Medulla oblongata (tissue), 1 donor: Measurements from ENCODE around the gene ID2.
"Not testable (repeated sequence)": the region's sequence is repeated elsewhere in the genome, so short reads cannot be mapped to it uniquely, and the experiment has no call there.

Source experiments
- DNase-seq: peaks from one replicate; pipeline ENCODE4 v3.0.0-alpha.2; 2015; ENCODE audit errors: extremely low spot score

Gene ID2

DNA sequence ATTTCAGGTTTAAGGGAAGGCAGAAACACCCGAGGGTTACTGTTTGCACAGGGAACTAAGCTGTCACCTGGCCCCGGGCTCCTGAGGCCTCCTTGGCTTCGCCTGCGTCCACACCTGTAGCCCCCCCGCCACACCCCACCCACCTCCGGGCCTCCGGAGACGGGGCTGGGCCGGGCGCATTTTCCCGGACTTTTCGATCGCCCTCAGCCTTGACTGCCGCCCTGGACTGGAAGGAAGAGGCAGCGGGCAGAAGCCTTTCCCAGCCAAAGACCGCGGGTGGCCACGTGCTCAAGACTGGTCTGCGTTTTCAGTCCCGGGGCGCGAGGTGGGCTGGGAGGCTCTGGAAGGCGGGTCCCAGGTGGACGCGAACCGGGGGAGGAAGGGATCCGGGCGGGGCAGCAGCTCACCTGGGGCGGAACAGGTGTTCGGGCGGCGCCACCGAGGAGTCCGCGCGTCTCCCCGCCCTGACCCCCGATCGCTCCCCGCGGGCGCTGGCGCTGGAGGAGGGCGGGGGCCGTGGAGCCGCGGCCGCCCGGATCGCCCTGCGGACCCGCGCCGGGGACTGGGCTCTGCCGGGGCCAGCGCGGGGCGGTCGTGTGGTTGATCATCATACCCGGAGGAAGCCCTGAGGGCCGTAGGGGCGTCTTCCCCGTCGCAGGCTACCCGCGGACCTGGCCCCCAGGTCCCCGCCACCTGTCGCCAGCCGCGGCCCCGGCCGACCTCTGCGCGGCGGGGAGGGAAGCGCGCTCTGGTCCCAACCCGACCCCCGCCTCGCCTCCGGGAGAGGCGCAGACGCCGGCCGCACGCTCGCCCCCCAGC is 3.2 kb downstream of the ID2 start:
- peak; percentile 59 for DNase-seq

- DNase-seq = peak; percentile 71
Observed at GRCh38 chr2:8685697-8686358, 4.0 kb downstream of the ID2 start.

GRCh38 chr2:8691859-8692437 is 10.1 kb downstream of the ID2 start:
- DNase-seq = no peak

DNA sequence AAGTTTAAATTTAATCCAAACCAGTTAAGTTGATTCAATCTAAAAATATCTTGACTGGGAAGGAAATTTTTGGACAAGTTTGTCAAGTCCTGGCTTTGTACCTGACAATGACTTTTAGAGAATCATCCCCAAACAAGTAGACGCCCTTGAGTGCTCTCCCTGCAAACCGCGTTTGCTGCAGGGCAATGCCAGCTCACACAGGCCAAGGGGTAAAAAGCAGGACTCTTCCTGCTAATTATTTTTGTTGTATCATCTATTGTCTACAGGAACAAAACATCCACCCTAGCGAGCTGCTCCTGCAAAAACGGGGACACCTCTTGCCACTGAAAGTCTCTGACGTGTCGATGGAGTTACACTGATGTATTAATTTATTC is 10.9 kb downstream of the ID2 start:
- no peak for DNase-seq

DNA sequence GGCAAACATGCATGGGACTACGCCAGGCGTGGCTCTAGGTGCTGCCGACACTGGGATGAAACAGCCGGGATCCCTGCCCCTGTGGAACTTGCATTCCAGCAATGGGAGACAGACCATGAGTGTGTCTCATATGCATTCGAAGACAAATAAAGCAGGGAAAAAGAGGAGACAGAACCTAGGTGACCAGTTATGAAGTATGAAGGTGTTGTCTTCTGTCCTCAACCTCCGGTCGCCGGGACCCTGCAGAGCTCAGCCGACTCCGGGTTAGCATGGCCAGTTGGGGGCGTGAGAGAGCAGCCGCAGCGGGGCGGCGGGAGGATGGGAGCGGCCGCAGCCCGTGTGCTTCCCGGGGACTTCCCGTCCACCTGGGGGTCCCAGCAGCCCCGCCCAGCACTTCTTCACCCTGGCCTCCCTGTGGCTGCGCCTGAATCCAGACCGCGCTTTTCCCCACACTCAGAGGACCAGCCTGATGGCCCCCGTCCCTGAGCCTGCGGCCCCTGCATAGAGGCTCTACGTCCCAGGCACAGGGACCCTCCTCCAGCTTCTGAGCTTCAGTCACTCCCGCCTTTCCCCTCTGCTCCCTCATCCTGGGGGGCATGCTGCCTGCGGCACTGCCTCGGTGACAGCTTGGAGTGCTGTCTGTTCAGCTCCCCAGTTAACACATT is 11.4 kb downstream of the ID2 start:
- DNase-seq = peak; percentile 65

- DNase-seq = no peak
Observed at GRCh38 chr2:8694737-8695136, 12.9 kb downstream of the ID2 start.

DNA sequence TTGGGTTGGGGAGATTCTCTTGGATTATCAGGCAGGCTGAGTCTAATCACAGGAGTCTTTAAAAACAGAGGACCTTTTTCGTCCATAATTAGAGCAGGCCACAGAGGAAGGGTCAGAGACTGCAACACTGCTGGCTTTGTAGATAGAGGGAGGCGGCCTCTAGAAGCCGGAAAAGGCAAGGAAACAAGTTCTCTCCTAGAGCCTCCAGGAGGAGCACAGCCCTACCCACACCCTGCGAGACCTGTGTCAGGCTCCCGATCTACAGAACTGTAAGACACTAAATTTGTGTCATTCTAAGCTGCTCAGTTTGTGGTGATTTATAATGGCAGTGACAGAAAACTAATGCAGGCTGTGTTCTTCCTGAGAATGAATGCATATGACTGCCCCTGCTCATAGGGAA is 15.3 kb downstream of the ID2 start:
- no peak for DNase-seq

DNA sequence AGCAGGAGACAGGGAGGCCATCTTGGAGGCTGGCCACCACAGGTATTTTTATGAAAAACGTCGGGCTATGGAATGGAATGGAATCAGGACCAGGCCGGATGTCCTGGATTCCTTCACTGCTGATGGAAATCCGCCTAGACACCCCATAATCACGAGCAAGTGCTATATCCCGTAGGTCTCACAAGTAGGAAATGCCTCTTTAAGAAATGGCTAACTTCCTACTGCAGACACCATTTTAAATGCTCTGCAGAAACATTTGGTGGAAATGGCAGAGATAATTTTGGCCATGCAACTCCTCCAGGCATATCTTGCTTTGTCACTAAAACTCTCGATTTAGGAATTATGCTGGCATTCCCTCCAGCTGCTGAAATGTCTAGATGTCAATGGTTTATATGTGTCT is 18.0 kb downstream of the ID2 start:
- no peak for DNase-seq

GRCh38 chr2:8701681-8702379 is 20.0 kb downstream of the ID2 start:
- no peak for DNase-seq

- no peak for DNase-seq
Observed at GRCh38 chr2:8704906-8705305, 23.1 kb downstream of the ID2 start.

DNA sequence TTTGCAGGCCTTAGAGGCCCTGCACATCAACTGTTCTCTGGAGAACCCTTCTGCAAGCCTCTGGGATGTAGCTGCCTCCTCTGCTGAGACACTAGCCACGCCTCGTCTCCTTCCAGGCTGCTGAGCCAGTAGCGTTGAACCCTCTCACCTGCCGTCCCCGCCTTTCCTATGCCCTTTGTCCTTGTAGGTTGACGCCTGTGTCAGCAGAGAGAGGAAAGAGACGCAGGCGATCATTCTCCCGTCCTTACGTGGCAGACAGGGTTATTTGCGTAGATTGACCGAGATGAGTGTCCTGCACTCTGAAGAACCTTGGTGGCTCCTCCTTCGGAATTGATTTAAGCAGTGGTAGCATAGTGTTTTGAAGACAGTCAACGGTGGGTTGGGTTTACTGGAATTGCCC is 27.8 kb downstream of the ID2 start:
- DNase-seq = no peak

GRCh38 chr2:8710951-8711350 is 29.1 kb downstream of the ID2 start:
- DNase-seq = no peak

GRCh38 chr2:8714283-8714682 is 32.4 kb downstream of the ID2 start:
- no peak for DNase-seq

GRCh38 chr2:8714971-8715370 is 33.1 kb downstream of the ID2 start:
- DNase-seq = no peak

GRCh38 chr2:8719528-8719927 is 37.7 kb downstream of the ID2 start:
- no peak for DNase-seq

DNA sequence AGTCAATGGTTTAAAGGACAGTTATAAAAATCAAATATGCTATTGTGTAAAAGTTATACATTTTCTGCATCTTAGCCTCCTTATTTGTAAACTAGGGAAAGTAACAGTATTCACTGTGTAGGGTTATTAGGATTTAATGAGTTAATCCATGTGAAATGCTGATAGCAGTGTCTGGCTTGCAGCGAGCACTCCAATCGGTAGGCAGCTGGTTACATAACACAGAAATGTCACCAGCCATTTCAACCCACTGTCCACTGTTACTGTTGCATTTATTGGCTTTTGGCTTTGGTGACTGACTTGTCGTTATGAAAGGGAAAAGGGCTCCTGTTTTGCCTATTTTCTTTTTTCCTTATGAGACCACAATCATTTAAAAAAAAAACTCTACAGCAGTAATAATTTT is 38.9 kb downstream of the ID2 start:
- DNase-seq = no peak

GRCh38 chr2:8721410-8721809 is 39.6 kb downstream of the ID2 start:
- DNase-seq = no peak

DNA sequence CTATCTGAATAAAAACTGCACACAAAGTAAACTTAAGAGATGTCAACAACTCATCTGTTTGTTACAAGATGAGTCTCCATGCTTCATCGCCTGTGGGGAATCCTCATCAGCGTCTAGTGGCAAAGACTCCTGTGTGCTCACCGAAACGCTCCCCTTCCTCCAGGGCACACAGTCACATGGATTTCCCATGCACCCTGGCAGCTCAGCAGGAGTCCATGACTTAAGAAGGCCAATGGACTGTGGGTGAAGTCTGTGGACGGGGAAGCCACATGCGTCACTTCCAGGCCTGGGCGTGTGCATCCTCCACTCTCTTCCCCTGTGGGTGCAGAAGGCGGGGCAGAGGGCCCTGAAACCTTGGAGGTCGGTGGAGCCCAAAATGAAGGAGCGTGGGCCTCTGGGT is 41.1 kb downstream of the ID2 start:
- no peak for DNase-seq

GRCh38 chr2:8725838-8726237 is 44.0 kb downstream of the ID2 start:
- no peak for DNase-seq

DNA sequence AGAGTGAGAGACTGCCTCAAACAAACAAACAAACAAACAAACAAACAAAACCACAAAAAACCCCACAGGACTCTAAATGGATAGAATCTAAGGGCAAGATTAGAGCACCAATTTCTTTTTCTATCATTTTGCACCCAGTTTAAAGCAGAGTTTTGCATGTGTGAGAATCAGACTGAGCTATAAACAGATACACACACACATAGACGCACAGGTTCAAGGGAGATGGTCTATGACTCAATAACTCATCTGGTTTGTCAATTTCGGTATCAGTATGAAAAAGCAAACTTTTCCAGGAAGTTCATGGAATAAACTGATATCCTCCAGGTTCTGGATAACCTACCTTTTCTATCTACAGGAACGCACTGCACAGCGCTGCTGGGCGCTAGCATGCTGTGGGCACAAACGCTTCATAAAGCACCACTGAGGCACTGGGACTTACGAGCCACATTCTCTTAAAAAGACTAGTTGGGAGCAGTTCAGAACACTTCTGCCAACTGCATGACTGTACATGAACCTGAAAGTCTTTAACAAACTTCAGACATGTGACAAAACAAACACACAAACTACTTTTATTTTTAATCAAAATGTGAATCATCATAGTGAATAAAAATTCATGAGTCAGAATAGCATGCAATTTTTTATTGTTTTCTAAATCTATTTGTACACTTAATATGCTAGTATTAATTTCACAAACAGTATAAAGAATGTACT is 46.6 kb downstream of the ID2 start:
- DNase-seq = no peak

GRCh38 chr2:8729101-8729500 is 47.2 kb downstream of the ID2 start:
- DNase-seq = not testable (repeated sequence)
